IPS DF 4.7 (cell line): ENCODE measurements around the gene PCDHB16.
"Not testable (repeated sequence)": the region's sequence is repeated elsewhere in the genome, so short reads cannot be mapped to it uniquely, and the experiment has no call there.

Experiments used
- DNase-seq: peaks from one replicate; pipeline ENCODE4 v3.0.0-alpha.2; 2013; ENCODE audit warnings: low spot score; ENCODE audit errors: extremely low read depth

The PCDHB16 gene

GRCh38 chr5:141225421-141225820 lies 43.2 kb downstream of the PCDHB16 start:
- DNase-seq: not testable (repeated sequence)

GRCh38 chr5:141234109-141234667 lies 52.0 kb downstream of the PCDHB16 start:
- no peak for DNase-seq
